SK-N-SH (cell line): ENCODE results near the gene SPG11. TPM values are rescaled to one million over a fixed set of nuclear protein-coding genes. Genes with fewer than 3 reads are reported as not detected.

Experiments used
- CTCF ChIA-PET: fragments of 300-600, 350-600 bp; formaldehyde crosslinking; extraction: SDS; loops from one replicate; lab custom pipeline; 2021; lab: Yijun Ruan, JAX
- POLR2A ChIA-PET: fragments of 350-600 bp; sonication (Branson Sonifier 250); formaldehyde crosslinking; extraction: SDS; loops from one replicate; lab custom pipeline; 2020; ENCODE audit warnings: antibody characterized with exemption, inconsistent platforms; lab: Yijun Ruan, JAX
- DNase-seq: peaks from one replicate; pipeline ENCODE4 v3.0.0; 2012
- H2AFZ ChIP-seq: fragments of 200-600 bp; sonication (generic); 2 replicates; pipeline ENCODE4 v1.8.1; 2016; ENCODE audit warnings: antibody characterized with exemption, mild to moderate bottlenecking, low read depth
- H3F3A ChIP-seq: fragments of 200-600 bp; sonication (generic); replicated peaks from 2 replicates; pipeline ENCODE3; 2016; ENCODE audit warnings: antibody characterized with exemption, mild to moderate bottlenecking; ENCODE audit not compliant: insufficient read depth
- H3K27ac ChIP-seq, 2 experiments: fragments of 200-500 bp in 1 of 2; fragments of 200-600 bp in 1 of 2; sonication (Bioruptor generic) in 1 of 2; sonication (generic), shearing (Covaris generic) in 1 of 2; 2 replicates each; pipeline versions ENCODE4 v1.5.1 to v1.6.1; 2014 to 2016; ENCODE audit warnings: low read depth in 2 of 2, inconsistent platforms in 1 of 2, low read length in 1 of 2, mild to moderate bottlenecking in 1 of 2, mixed read lengths in 1 of 2
- H3K27me3 ChIP-seq: fragments of 200-600 bp; sonication (generic), shearing (Covaris generic); 2 replicates; pipeline ENCODE4 v1.6.1; 2016; ENCODE audit warnings: mixed run types; ENCODE audit not compliant: insufficient read depth
- H3K36me3 ChIP-seq, 2 experiments: fragments of 200-500 bp in 1 of 2; fragments of 200-600 bp in 1 of 2; sonication (Bioruptor generic) in 1 of 2; sonication (generic) in 1 of 2; replicated peaks in 1 of 2; 2 replicates each; pipeline versions ENCODE3 to v1.5.1; 2014 to 2016; ENCODE audit warnings: low read length in 1 of 2, mild to moderate bottlenecking in 1 of 2; ENCODE audit not compliant: insufficient read depth in 2 of 2, control insufficient read depth in 1 of 2
- H3K4me1 ChIP-seq, 2 experiments: fragments of 200-500 bp in 1 of 2; fragments of 200-600 bp in 1 of 2; sonication (Bioruptor generic) in 1 of 2; sonication (generic), shearing (Covaris generic) in 1 of 2; 2 replicates each; pipeline versions ENCODE4 v1.5.1 to v1.6.1; 2014 to 2016; ENCODE audit warnings: low read depth in 1 of 2, low read length in 1 of 2, mixed run types in 1 of 2; ENCODE audit not compliant: insufficient read depth in 2 of 2, control insufficient read depth in 1 of 2
- H3K4me2 ChIP-seq: fragments of 200-600 bp; sonication (generic), shearing (Covaris generic); 2 replicates; pipeline ENCODE4 v1.6.1; 2017; ENCODE audit warnings: mixed run types
- H3K4me3 ChIP-seq, 2 experiments: fragments of 200-500 bp in 1 of 2; fragments of 200-600 bp in 1 of 2; sonication (Bioruptor generic) in 1 of 2; sonication (generic), shearing (Covaris generic) in 1 of 2; 2 replicates each; pipeline versions ENCODE4 v1.5.1 to v1.8.1; 2014 to 2016; ENCODE audit warnings: low read depth in 2 of 2, inconsistent platforms in 1 of 2, low read length in 1 of 2, mild to moderate bottlenecking in 1 of 2, mixed read lengths in 1 of 2, moderate library complexity in 1 of 2
- H3K79me2 ChIP-seq: fragments of 200-600 bp; sonication (generic); 2 replicates; pipeline ENCODE4 v1.8.1; 2017; ENCODE audit warnings: mild to moderate bottlenecking; ENCODE audit not compliant: insufficient read depth
- H3K9ac ChIP-seq: fragments of 200-600 bp; sonication (generic); 2 replicates; pipeline ENCODE4 v1.6.1; 2017; ENCODE audit warnings: mixed run types
- H3K9me2 ChIP-seq: fragments of 200-600 bp; sonication (generic); 2 replicates; pipeline ENCODE4 v1.6.1; 2017; ENCODE audit warnings: mixed run types
- H3K9me3 ChIP-seq: fragments of 200-600 bp; sonication (generic); 2 replicates; pipeline ENCODE4 v1.6.1; 2017; ENCODE audit warnings: mixed run types, mild to moderate bottlenecking, moderate library complexity
- H4K20me1 ChIP-seq: fragments of 200-600 bp; sonication (generic); 2 replicates; pipeline ENCODE4 v1.6.1; 2017; ENCODE audit warnings: mild to moderate bottlenecking, mixed run types; ENCODE audit not compliant: insufficient read depth
- CHD2 ChIP-seq: fragments of 150-350 bp; IDR thresholded peaks from 2 replicates; pipeline ENCODE4 v1.6.1; 2018; ENCODE audit warnings: low read length; ENCODE audit not compliant: partially characterized antibody
- EP300 ChIP-seq, 2 experiments: IDR thresholded peaks; 2 replicates each; pipeline versions ENCODE4 v1.4.0 to v1.6.1; 2012; ENCODE audit warnings: borderline replicate concordance in 1 of 2, low read depth in 1 of 2, low read length in 1 of 2
- EZH2phosphoT487 ChIP-seq: fragments of 200-600 bp; sonication (generic); IDR thresholded peaks from 2 replicates; pipeline ENCODE4 v1.6.1; 2017; ENCODE audit warnings: low read depth, mixed run types, mild to moderate bottlenecking, antibody characterized with exemption, moderate library complexity, borderline replicate concordance
- FOXJ3 ChIP-seq: sonication (generic); formaldehyde crosslinking; IDR thresholded peaks from 2 replicates; pipeline ENCODE4 v1.5.1; 2020; ENCODE audit warnings: mild to moderate bottlenecking, missing genetic modification reagents
- FOXM1 ChIP-seq: IDR thresholded peaks from 2 replicates; pipeline ENCODE4 v1.4.0; 2012; ENCODE audit warnings: low read depth, mild to moderate bottlenecking
- GABPA ChIP-seq: IDR thresholded peaks from 2 replicates; pipeline ENCODE4 v1.4.0; 2012; ENCODE audit warnings: low read depth, mild to moderate bottlenecking
- GATA2 ChIP-seq: sonication (generic); formaldehyde crosslinking; IDR thresholded peaks from 2 replicates; pipeline ENCODE4 v1.5.0; 2020; ENCODE audit warnings: mild to moderate bottlenecking, missing genetic modification reagents
- IRF3 ChIP-seq: fragments of 150-350 bp; IDR thresholded peaks from 2 replicates; pipeline ENCODE4 v1.6.1; 2016; ENCODE audit warnings: mild to moderate bottlenecking, low read depth, low read length
- MAX ChIP-seq: IDR thresholded peaks from 2 replicates; pipeline ENCODE4 v1.4.0; 2012; ENCODE audit warnings: low read depth
- MEF2A ChIP-seq: IDR thresholded peaks from 2 replicates; pipeline ENCODE4 v1.4.0; 2012; ENCODE audit warnings: low read depth, borderline replicate concordance
- NRF1 ChIP-seq: IDR thresholded peaks from 2 replicates; pipeline ENCODE4 v1.6.1; 2012; ENCODE audit warnings: low read depth, mild to moderate bottlenecking, low read length
- POLR2AphosphoS5 ChIP-seq: IDR thresholded peaks from 2 replicates; pipeline ENCODE4 v1.6.1; 2012; ENCODE audit warnings: low read depth, low read length
- RAD21 ChIP-seq: IDR thresholded peaks from 2 replicates; pipeline ENCODE4 v1.6.1; 2012; ENCODE audit warnings: mild to moderate bottlenecking, low read length
- REST ChIP-seq: IDR thresholded peaks from 2 replicates; pipeline ENCODE4 v1.6.1; 2012; ENCODE audit warnings: mild to moderate bottlenecking, low read depth, low read length, moderate library complexity
- SIN3A ChIP-seq: IDR thresholded peaks from 2 replicates; pipeline ENCODE4 v1.6.1; 2012; ENCODE audit warnings: low read depth, mild to moderate bottlenecking, low read length, moderate library complexity, borderline replicate concordance
- SMC3 ChIP-seq: IDR thresholded peaks from 2 replicates; pipeline ENCODE4 v1.6.1; 2012; ENCODE audit warnings: low read depth, low read length, improper control_type of control experiment
- TAF1 ChIP-seq: IDR thresholded peaks from 2 replicates; pipeline ENCODE4 v1.6.1; 2012; ENCODE audit warnings: low read depth, mild to moderate bottlenecking, low read length, moderate library complexity, borderline replicate concordance
- USF1 ChIP-seq: IDR thresholded peaks from 2 replicates; pipeline ENCODE4 v1.4.0; 2012; ENCODE audit warnings: low read depth, borderline replicate concordance
- USF2 ChIP-seq: fragments of 150-350 bp; IDR thresholded peaks from 2 replicates; pipeline ENCODE4 v1.6.1; 2017; ENCODE audit warnings: antibody characterized with exemption, low read length, low read depth, borderline replicate concordance
- ZBTB33 ChIP-seq: IDR thresholded peaks from 2 replicates; pipeline ENCODE4 v1.4.0; 2012; ENCODE audit warnings: low read depth, borderline replicate concordance
- whole genome bisulfite sequencing: methylation state at CpG from one replicate; pipeline ENCODE4 v1.1.6; 2017; ENCODE audit warnings: low lambda C conversion rate; 5-methylcytosine and 5-hydroxymethylcytosine counted together
- polyA plus RNA-seq, 3 experiments: library from polyadenylated mRNA; depleted of rRNA; stranded (reverse); fragments of >200 nt; gene quantifications; 2 replicates each; pipeline ENCODE4 v1.2.3, GENCODE V29; 2012

SPG11 gene
- polyA plus RNA-seq, 1 of the 3 experiments (the other 2 are of a cell fraction) = 36.3 TPM

- DNase-seq = no peak
- Histone ChIP-seq H3K4me2 (no peak overlapping the region), H3K79me2 (no peaks in the 10 kb centered on the region), H3K27ac (no peak overlapping the region), H3K4me3 (no peak overlapping the region), H2AFZ (no peak overlapping the region), H3K9me3 (no peaks in the 10 kb centered on the region), H4K20me1 (no peaks in the 10 kb centered on the region), H3K36me3 (peaks cover 25 to 51% of the 10 kb centered on the region in 2 experiments), H3K4me1 (no peaks in the 10 kb centered on the region), H3K27me3 (no peaks in the 10 kb centered on the region), H3K9ac (no peak overlapping the region), H3K9me2 (no peaks in the 10 kb centered on the region), H3F3A (no peaks in the 10 kb centered on the region)
- ChIA-PET CTCF (interaction anchor here (0.7 to 4.6 kb wide), 6 partner anchors 10 to 157 kb away, joined by 3 to 42 read pairs (median 25); partner anchors contain the start of genes EIF3J and TRIM69), POLR2A (no interaction called here)
- TF ChIP-seq ZBTB33 (no peak), CHD2 (no peak), MEF2A (no peak), GABPA (no peak), TAF1 (no peak), FOXJ3 (CRISPR knock-in tag) (no peak), USF2 (no peak), FOXM1 (no peak), EP300 (IDR thresholded peaks at IDR 0.05; ENCODE audit: borderline replicate concordance in 1 of 2, low read depth in 1 of 2, low read length in 1 of 2) (no peak), USF1 (no peak), SIN3A (no peak), NRF1 (no peak), GATA2 (no peak), RAD21 (no peak), IRF3 (no peak), SMC3 (no peak), MAX (no peak), EZH2phosphoT487 (no peak), REST (no peak), POLR2AphosphoS5 (no peak)
- WGBS = 93% methylated on average over 2 of the region's 2 CpGs
Measured at GRCh38 chr15:44580105-44580504, 83.4 kb downstream of the SPG11 start.
